Myometrial cell (primary cell): ENCODE data around the gene KCTD13. TPM values are rescaled to one million over a fixed set of nuclear protein-coding genes. Genes with fewer than 3 reads are reported as not detected.

Experiments used
- total RNA-seq: library from RNA; depleted of rRNA; stranded (reverse); fragments of >200 nt; gene quantifications from 2 replicates; pipeline ENCODE4 v1.2.3, GENCODE V29; 2015

KCTD13 gene
- total RNA-seq, result 6.1 and 9.7 TPM in 2 replicates

GRCh38 chr16:29925781-29926710 is at the start of gene KCTD13:
TSS of gene KCTD13 (minus strand) at chr16:29926226. CDS start at chr16:29926033, 193 bp downstream.

GRCh38 chr16:29973384-29974246 is 47.6 kb upstream of the KCTD13 start, which contains the start of gene TAOK2:
TSS of gene TAOK2 (plus strand) at chr16:29973868. CDS start at chr16:29977773, 3,905 bp downstream.

GRCh38 chr16:29961479-29962343 is 35.7 kb upstream of the KCTD13 start, which contains the start of gene TMEM219:
TSS of gene TMEM219 (plus strand) at chr16:29962079. CDS start at chr16:29963144, 1,065 bp downstream.

GRCh38 chr16:29900102-29900887 is 25.7 kb downstream of the KCTD13 start, which contains the start of gene ASPHD1:
TSS of gene ASPHD1 (plus strand) at chr16:29900488. CDS start at chr16:29900972, 484 bp downstream.

GRCh38 chr16:29899516-29900101 is 26.4 kb downstream of the KCTD13 start, which contains the start of gene SEZ6L2:
TSS of gene SEZ6L2 (minus strand) at chr16:29899550. CDS start at chr16:29899019, 531 bp downstream.

GRCh38 chr16:29862884-29863668 is 63.0 kb downstream of the KCTD13 start, which contains the start of gene CDIPT:
TSS of gene CDIPT (minus strand) at chr16:29863226. CDS start at chr16:29862857, 369 bp downstream.

Other genes with a start within 250 kb of the KCTD13 start
- 219 and 276 TPM in 2 replicates for gene QPRT, start 247.0 kb downstream of the KCTD13 start, total RNA-seq
- gene C16orf54, start 180.2 kb downstream of the KCTD13 start, total RNA-seq, result not detected in 2 replicates
- not detected in 2 replicates for gene ZG16, start 148.0 kb downstream of the KCTD13 start, total RNA-seq
- 64.2 and 82.5 TPM in 2 replicates for gene KIF22, start 135.5 kb downstream of the KCTD13 start, total RNA-seq
- gene MAZ, start 119.7 kb downstream of the KCTD13 start, total RNA-seq, result 161 and 174 TPM in 2 replicates
- not detected in 2 replicates for gene PRRT2, start 114.0 kb downstream of the KCTD13 start, total RNA-seq
- gene PAGR1, start 110.1 kb downstream of the KCTD13 start, total RNA-seq, result 32.1 and 32.6 TPM in 2 replicates
- gene MVP, start 105.8 kb downstream of the KCTD13 start, total RNA-seq, result 367 and 369 TPM in 2 replicates
- gene CDIPT, start 63.0 kb downstream of the KCTD13 start, total RNA-seq, result 101 and 105 TPM in 2 replicates
- 7.1 and 17.9 TPM in 2 replicates for gene SEZ6L2, start 26.7 kb downstream of the KCTD13 start, total RNA-seq
- 8.1 and 11.5 TPM in 2 replicates for gene ASPHD1, start 25.7 kb downstream of the KCTD13 start, total RNA-seq
- 141 and 145 TPM in 2 replicates for gene TMEM219, start 35.9 kb upstream of the KCTD13 start, total RNA-seq
- 36.9 and 38.3 TPM in 2 replicates for gene TAOK2, start 47.6 kb upstream of the KCTD13 start, total RNA-seq
- 12.1 and 13.8 TPM in 2 replicates for gene HIRIP3, start 69.4 kb upstream of the KCTD13 start, total RNA-seq
- 56.8 and 138 TPM in 2 replicates for gene INO80E, start 70.0 kb upstream of the KCTD13 start, total RNA-seq
- 0.53 TPM in 1 of 2 replicates, not detected in the other for gene DOC2A, start 84.8 kb upstream of the KCTD13 start, total RNA-seq
- gene C16orf92, start 97.0 kb upstream of the KCTD13 start, total RNA-seq, result not detected in 2 replicates
- 1.2 TPM in 1 of 2 replicates, not detected in the other for gene TLCD3B, start 105.0 kb upstream of the KCTD13 start, total RNA-seq
- 1,681 and 1,789 TPM in 2 replicates for gene ALDOA, start 139.5 kb upstream of the KCTD13 start, total RNA-seq
- gene PPP4C, start 149.8 kb upstream of the KCTD13 start, total RNA-seq, result 141 and 176 TPM in 2 replicates
- 0.35 and 0.86 TPM in 2 replicates for gene TBX6, start 165.7 kb upstream of the KCTD13 start, total RNA-seq
- gene YPEL3, start 170.0 kb upstream of the KCTD13 start, total RNA-seq, result 17.9 and 28.3 TPM in 2 replicates
- gene GDPD3, start 187.3 kb upstream of the KCTD13 start, total RNA-seq, result 0.89 and 2.9 TPM in 2 replicates
- gene MAPK3, start 197.0 kb upstream of the KCTD13 start, total RNA-seq, result 69.5 and 90.6 TPM in 2 replicates